ENCODE data around the gene SEZ6L.

- TF ChIP-seq EP300 (IDR thresholded peaks at IDR 0.05) (no peak), POLR2AphosphoS5 (IDR thresholded peaks at IDR 0.05) (no peak)
Observed at GRCh38 chr22:26380072-26380830, 211.0 kb downstream of the SEZ6L start.
